Amniotic stem cell (primary cell): ENCODE data around the gene NIT2.
"Not testable (repeated sequence)": the region's sequence is repeated elsewhere in the genome, so short reads cannot be mapped to it uniquely, and the experiment has no call there.

Experiments
- DNase-seq: peaks from one replicate; lab custom pipeline; 2025; lab: John Stamatoyannopoulos, UW

The NIT2 gene, protein sequence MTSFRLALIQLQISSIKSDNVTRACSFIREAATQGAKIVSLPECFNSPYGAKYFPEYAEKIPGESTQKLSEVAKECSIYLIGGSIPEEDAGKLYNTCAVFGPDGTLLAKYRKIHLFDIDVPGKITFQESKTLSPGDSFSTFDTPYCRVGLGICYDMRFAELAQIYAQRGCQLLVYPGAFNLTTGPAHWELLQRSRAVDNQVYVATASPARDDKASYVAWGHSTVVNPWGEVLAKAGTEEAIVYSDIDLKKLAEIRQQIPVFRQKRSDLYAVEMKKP

DNA sequence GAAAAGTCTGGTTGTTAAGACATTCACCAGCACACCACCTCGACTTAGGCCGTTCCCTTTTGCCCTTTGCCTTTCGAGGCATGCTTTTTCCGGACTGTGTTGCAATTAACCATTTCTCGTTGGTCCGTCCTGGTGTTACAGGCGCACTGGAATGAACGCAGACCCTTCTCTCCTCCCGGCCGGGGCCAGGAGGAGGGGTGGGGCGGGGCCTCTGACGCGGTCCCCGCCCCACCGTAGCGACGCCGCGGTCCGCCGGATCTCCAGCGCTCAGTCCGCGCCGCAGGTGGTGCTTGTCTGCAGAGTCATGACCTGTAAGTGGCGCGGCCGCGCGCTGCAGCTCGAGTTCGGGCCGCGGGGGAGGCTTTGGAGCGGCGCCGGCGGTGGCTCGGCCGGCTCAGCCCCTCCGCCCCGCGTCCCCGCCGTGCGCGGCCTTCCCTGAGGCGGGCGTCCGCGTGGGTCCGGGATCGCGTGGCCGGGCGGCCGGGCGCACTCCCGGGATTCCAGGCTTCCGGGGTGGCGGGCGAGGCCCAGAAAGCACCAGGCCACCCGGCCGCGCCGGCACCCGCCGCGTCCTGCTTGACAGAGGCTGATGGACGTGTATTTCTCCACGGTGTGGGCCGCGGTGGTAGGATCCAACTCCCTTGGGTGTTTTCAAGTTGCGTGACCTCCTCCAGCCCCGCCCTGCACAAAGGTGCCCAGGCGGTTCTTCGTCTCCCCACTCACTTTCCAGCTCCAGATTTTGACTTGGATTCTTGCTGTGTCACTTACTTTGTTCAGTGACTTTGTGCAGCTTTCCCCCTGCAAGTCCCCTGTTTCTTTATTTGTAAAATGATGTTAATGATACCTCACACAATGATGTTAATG, at the start of gene NIT2:
NIT2 (plus strand) TSS at position 270 of the 864 bp plus-strand sequence; CDS start at position 305, 35 bp downstream.
- DNase-seq, result peak; percentile 23

DNA sequence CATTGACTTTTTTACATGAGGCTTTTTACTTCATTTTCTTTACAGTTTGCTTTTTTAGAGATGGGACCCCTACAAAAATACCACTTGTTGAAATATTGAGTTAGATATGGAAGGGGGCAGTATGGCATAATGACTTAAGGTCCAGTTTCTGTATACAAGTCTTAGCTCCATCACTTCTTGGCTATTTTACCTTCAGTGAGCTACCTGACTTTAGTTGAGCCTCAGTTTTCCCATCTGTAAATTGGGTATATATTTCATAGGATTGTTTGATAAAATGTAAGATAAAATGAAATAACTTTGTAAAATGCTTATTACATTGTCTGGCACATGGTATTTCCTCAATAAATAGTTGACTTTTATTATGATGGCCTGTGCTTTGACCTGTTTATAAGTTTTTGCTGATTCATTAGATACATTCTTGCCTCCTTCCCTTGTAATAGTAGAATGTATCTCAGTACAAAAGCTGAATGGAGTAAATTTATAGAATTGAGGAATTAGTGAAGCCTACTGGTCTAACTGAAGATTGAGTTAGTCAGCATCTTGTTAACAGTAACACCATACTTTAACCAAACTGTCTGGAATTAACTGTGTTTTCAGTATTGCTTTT, 46.2 kb upstream of the NIT2 start:
- DNase-seq, result no peak

DNA sequence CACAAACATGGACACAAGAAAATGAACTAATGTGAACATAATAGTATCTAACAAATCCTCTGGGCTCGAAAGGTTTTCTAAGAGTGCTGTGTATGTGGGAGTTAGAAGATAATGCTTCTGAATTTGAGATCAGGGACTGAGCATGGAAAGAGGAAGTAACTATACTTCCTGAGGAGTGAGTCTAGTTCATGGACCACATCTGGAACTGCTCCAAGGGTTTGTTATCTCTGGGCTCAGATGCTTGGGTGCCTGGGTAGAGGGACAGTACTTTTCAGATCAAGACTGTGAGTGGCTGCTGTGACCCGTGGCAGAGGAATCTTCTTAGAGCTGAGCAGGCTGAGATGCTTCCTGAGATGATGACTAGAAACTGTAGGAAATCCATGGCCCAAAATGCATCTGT, 45.2 kb upstream of the NIT2 start:
- DNase-seq, result no peak

DNA sequence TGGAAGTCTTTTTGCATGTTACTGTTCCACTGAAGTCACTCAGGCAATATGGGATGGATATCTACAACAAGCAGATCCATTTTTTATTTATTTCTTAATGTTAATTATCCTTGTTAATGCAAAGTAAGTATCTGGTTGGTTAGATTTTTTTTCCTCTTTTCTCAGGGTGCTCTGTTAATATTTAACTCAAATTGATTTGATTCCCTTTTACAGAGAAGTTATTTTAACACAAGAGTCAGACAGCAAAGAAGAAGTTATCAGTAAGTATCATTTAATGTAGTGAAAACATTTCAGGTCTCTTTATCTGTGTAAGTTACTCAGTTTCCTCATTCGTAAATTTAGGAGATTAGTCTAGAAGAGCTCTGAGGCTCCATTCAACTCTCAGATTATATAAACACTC, 39.5 kb upstream of the NIT2 start:
- DNase-seq, result no peak

DNA sequence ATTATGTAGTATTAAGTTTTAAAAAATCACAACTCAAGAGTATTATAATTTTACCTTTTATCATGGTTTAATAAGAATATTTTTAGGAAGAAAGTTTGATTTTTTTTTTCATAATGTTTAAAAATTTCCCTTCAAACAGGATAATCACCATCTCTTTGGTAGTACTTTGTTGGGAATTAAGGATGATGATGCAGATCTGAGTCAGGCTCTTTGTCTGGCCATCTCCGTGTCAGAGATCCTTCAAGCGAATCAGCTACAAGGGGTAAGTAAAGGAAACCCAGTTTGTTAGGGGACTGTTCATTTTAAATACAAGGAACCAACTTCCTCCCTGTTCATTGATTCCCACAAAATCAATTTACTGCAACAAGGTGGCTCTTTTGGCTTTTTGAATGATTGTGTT, 36.8 kb upstream of the NIT2 start:
- peak; percentile 12 for DNase-seq

DNA sequence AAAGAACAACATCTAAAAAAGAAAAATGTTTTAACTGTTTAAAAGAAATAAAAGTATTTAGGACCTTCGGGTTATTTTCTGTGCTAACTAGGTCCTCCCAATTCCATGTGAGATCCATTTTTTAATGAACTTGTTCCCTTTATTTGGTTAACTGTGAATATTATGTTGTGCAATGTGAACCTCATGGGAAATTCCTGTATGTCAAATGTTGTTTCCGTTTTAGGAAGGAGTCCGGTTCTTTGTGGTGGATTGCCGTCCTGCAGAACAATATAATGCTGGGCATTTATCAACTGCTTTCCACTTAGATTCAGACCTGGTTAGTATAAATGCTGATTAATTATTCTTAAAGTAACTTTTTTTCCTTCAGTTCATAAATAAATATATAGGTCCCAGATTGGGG, 35.5 kb upstream of the NIT2 start:
- no peak for DNase-seq

DNA sequence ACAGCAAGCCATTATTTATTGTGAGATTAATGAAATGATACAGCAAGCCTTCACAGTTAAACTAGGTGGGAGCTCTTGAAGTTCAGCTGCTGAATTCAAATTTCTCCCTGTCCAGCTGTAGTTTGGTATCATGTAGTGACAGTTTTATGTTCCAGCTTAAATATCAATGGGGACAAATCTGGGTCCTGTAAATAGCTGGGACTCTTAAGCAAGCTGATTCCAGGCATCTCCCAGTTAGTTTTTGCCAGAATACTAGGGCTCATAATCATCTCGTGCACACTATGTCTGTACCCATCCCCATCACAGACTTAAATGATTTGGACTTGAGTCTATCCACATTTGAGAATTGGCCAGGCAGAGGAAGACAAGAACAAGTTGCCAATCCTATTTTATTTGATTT, 27.9 kb upstream of the NIT2 start:
- DNase-seq, result no peak

DNA sequence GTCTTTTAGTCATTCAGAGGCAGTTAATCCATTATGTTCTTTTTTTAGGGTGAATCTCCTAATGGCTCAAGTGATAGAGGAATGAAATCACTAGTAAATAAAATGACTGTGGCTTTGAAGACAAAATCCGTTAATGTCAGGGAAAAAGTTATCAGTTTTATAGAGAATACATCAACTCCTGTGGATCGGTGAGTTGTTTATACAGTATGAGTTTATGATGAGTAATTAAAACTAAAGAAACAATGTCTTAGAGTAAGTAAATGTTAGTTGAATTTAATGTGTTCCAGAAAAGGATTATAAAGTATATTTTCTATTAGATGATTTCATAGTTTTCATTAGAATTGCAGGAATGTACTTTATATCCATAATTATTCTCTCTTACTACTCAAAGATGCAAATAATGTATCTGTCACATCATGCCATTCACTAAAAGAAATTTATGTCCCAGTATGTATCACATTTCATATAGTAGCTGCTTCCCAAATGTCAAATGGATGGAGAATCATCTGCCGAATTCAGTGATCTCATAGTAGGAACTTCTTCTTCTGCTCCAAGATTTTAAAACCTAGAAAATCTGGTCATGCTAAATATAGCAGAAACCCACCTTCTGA, 24.1 kb upstream of the NIT2 start:
- no peak for DNase-seq

DNA sequence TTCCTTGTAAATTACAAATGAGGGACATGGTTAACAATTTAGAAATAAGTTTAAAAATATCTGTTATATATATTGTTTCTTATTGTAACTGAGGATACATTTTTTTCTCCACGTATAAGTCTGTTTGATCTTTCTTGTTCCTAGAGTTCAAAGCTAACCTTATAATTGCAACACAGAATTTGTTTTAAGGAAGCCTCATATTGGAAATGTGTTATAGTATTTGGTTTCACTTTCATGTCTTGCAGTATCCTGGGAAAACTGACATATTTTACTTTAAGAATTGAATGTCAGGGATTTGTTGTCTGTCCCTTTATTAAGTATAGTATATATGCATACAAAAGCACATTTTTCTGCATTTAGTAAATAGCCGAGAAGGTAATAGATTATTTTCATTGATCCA, 23.5 kb upstream of the NIT2 start:
- no peak for DNase-seq

DNA sequence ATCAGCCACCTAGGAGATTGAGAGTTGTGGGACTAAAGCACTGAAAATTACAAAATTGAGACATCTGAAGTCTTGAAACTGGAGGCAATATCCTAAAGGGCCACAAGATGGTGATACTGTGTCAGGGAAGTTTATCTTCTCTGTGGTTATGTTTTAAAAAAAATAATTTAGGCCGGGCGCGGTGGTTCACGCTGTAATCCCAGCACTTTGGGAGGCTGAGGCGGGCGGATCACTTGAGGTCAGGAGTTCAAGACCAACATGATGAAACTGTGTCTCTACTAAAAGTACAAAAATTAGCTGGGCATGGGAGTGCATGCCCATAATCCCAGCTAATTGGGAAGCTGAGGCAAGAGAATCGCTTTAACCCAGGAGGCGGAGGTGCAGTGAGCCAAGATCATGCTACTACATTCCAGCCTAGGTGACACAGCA, 17.9 kb upstream of the NIT2 start:
- DNase-seq, result peak; percentile 43

DNA sequence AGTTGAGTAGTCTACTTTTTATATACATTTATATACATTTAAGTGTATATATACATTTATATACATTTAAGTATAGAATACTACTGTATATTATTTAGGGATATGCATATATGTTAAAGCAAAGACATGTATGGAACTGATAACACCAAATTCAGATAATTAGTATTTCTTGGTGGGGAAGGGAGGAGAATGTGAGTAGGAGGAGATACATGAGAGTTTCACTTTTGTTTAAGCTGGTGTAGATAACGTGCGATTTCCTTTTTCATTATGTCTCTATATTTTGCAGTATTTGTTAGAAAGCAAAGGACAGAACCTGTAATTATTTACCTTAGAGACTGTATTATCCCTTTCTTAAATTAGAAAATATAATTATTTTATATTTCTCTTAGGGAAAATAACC, 16.6 kb upstream of the NIT2 start:
- no peak for DNase-seq

DNA sequence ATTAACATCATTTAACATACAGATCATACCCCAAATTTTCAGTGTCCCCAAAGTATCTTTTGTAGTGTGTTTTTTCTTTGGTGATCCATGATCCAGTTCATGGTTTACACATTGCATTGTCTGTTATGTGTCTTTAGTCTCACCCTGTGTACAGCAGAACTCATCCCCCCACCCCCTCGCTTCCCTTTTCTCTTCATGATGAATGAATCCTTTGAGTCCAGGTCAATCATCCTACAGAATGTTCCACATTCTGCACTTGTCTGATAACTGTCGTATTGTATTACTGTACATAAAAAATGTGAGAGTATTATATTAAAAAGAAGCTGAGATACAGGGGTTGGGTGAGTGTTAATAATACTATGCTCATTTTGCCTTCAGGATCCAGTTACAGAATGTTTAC, 14.6 kb upstream of the NIT2 start:
- no peak for DNase-seq

DNA sequence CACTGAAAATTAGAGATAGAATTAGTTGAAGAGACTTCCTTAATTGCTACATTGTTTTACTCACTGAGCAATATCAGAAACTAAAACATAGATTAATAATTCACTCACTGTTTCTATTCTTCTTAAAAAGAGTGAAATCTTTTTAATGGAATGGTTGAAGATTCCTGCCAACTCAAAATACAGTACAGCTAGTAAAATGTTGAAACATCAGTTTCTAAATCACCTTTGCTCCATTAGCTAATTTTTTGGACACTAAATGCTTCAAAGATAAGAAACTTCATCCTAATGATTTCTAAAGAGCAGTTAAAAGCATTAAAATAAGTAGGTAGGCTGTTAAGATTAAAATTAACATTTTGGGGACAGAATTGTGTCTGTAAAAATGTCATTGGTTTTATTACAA, 10.5 kb upstream of the NIT2 start:
- DNase-seq, result no peak

DNA sequence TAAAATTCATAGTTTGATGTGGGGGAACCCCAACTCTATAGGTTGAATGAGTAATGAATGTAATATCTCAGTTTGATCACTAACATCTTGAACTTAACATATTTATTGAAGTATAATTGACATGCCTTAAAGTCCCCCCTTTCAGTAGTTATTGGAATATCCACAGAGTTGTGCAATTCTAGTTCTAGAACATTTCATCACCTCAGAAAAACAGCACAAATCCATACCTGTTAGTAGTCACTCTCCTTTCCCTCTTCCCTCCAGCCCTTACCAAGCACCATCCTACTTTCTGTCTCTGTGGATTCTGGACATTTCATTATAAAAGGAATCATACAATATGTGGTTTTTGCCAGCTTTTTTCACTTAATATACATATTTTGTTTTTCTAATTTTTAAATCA, 8.7 kb upstream of the NIT2 start:
- DNase-seq, result no peak

DNA sequence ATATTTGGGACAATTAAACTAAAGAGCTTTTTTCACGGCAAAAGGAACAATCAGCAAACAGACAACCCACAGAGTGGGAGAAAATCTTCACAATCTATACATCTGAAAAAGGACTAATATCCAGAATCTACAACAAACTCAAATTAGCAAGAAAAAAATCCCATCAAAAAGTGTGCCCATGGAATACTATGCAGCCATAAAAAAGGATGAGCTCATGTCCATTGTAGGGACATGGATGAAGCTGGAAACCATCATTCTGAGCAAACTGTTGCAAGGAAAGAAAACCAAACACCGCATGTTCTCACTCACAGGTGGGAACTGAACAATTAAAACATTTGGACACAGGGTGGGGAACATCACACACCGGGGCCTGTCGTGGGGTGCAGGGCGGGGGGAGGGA, 7.2 kb upstream of the NIT2 start:
- not testable (repeated sequence) for DNase-seq

DNA sequence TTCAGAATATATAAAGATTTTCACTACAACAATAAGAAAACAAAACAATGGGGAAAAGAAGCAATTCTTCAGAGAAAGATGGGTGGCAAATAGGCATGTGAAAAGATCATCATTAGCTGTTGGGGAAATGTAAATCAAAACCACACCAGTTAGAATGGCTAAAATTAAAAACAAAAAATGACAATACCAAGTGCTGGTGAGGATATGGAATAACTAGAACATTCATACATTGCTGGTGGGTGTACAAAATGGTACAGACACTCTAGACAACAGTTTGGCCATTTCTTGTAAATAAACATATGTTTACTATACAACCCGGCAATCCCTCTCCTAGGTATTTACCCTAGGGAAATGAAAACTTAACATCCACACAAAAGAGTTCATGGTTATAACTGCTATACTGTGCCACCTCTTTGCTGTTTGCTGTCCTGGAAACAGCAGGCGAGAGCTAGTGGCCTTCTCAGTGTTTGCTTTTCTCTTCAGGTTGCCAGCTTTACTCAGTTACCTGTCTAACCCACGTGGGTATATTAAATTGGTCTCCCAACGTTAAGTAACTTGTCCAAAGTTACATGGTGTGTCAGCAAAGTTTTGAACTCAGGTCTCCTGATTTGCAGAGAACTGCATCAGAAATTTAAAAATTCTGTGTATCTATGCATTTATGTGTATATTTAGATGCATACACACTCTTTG, 4.6 kb upstream of the NIT2 start:
- DNase-seq, result no peak

DNA sequence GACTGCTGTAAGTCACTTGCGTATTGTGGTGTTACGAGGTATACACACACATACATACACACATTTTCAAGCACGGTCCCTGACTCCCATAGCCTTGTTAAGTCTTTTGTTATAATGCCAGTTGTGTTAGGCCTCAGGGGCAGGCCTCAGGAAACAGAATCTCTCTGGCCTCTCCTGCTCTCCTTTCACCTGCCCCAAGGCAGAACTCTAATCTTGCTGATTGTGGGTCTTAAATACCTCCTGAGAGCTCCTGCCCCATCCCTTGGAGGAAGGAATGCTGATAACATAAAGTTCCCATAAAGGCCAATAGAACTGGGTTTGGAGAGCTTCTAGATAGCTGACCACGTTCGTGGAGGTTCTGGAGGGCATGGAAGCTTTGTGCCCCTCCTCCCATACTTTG, 3.9 kb upstream of the NIT2 start:
- no peak for DNase-seq

DNA sequence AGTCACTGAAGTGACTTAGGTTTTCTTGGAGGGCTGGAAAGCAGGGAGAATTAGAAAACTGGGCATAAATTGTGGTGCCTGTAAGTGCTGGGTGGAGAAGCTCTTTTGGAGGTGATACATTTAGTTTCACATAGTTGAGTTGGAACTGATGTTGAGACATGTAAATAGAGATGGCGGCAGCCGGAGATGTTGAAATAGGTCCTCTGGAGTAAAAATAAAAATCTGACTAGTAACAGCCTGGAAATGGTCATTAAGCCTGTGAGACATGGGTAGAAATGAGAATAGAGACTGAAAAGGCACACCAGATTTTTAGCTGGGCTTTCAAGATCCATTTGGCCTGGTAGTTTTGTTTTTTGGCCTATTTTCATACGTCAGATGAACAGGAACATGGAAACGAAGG, 2.9 kb upstream of the NIT2 start:
- no peak for DNase-seq

DNA sequence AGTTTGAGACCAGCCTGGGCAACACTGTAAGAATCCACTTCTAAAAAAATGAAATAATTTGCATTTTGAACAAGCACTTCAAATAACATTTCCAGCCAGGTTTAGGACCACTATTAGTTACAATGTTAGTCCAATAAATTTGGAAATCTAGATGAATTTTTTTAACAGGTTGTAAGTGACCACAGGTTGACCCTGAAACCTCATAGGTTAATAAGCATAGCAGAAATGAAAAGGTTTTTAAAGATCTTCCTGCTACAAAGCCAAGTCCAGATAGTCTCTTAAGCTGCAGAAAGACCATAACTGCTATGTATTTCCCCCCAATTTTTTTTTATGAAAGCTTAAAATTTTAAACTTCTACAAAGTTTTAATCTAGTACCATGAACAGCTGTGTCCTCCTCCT, 1.5 kb upstream of the NIT2 start:
- DNase-seq, result no peak

DNA sequence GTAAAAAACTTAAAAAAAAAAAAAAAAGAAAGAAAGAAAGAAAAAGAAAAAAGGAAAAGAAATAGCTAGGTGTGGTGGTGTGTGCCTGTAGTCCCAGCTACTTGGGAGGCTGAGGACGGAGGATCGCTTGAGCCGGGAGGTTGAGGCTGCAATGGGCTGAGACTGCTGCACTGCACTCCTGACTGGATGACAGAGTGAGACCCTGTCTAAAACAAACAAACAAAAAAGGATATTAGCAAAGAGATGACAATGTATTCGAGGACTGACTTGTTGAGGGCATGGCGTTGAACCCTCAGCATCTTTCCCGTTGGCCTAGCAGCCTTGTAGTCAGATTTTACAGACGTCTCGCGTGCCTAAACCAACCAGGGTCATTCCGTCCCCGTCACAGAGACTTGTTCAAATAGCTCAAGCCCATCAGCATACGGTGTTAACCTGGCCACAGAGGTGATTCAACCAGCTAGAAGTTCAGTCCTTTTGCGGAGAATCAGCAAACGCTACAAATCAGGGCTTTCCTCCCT, 528 bp upstream of the NIT2 start:
- DNase-seq, result no peak

DNA sequence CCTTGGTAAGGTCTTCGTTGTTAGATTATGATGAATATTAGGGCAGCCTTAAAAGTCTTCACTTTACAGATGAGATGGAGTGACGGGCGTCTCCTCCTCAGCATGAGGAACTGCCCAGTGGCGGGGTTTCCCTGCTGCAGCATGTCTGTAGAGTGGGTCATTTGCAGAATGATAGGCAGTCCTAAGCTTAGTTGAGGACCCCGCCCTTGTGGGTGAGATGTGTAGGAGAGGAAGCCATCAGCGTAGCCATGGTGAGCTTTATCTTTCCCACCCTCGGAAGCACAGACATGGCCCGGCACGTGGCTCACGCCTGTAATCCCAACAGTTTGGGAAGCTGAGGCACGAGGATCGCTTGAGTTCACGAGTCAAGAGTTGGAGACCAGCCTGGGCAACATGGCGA, 877 bp downstream of the NIT2 start:
- DNase-seq, result no peak

DNA sequence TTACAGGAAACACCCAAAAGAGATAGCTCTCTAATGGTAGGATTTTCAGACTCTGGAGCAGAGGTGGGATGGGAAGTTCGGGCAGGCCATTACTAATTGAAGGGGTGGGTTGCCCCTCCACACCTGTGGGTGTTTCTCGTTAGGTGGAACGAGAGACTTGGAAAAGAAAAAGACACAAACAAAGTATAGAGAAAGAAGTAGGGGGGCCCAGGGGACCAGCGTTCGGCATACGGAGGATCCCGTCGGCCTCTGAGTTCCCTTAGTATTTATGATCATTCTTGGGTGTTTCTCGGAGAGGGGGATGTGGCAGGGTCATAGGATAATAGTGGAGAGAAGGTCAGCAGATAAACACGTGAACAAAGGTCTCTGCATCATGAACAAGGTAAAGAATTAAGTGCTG, 1.7 kb downstream of the NIT2 start:
- DNase-seq, result not testable (repeated sequence)
